ENCODE results near the gene RBM18. TPM values are rescaled to one million over a fixed set of nuclear protein-coding genes. Genes with fewer than 3 reads are reported as not detected.

The RBM18 gene
- total RNA-seq, 2 donors from 2014 or later: 21.5 TPM

DNA sequence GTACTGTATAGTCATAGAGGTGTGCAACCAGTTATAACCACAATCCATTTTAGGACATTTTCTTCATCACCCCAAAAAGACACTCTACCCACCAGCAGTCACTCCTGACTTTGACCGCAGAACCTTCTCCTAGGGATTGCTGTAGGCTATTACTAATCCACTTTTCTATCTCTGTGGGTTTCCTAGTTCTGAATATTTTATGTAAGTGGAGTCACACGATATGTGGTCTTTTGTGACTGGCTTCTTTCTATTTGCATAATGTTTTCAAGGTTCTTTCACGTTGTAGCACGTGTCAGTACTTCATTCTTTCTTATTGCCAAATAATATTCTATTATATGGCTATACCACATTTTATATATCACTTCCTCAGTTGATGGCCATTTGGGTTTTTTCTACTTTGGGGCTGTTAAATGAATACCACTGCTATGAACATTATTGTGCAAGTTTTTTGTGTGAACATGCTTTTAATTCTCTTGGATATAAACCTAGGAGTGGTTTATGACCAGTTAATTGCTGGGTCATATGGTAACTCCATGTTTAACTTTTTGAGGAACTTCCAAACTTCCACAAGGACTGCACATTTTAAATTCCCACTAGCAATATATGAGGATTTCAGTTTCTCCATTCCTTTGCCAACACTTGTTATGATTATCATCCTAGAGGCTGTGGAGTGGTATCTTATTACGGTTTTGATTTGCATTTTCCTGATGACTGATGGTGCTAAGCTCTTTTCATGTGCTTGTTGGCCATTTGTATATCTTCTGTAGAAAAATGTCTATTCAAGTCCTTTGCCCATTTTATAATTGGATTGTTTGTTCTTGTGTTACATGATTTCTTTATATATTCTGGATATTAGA is 37.8 kb upstream of the RBM18 start:
- no peak overlapping the region for H3K4me3 ChIP-seq
- TF ChIP-seq, protein P1, sequence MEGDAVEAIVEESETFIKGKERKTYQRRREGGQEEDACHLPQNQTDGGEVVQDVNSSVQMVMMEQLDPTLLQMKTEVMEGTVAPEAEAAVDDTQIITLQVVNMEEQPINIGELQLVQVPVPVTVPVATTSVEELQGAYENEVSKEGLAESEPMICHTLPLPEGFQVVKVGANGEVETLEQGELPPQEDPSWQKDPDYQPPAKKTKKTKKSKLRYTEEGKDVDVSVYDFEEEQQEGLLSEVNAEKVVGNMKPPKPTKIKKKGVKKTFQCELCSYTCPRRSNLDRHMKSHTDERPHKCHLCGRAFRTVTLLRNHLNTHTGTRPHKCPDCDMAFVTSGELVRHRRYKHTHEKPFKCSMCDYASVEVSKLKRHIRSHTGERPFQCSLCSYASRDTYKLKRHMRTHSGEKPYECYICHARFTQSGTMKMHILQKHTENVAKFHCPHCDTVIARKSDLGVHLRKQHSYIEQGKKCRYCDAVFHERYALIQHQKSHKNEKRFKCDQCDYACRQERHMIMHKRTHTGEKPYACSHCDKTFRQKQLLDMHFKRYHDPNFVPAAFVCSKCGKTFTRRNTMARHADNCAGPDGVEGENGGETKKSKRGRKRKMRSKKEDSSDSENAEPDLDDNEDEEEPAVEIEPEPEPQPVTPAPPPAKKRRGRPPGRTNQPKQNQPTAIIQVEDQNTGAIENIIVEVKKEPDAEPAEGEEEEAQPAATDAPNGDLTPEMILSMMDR (IDR thresholded peaks at IDR 0.05): no peak
- H3K4me1 ChIP-seq: no peaks in the 10 kb centered on the region
- H3K9me3 ChIP-seq: no peaks in the 10 kb centered on the region
- H3K9ac ChIP-seq (ENCODE audit: low read depth in 2 of 2, low read length in 2 of 2): no peak overlapping the region
- H3K27me3 ChIP-seq: no peaks in the 10 kb centered on the region
- H3K36me3 ChIP-seq: no peaks in the 10 kb centered on the region
- intact Hi-C loops (cut with DNase I): no loop called here
- H3K27ac ChIP-seq: no peak overlapping the region
- no peak for DNase-seq

GRCh38 chr9:122297512-122297911 is 32.9 kb upstream of the RBM18 start:
- Histone ChIP-seq H3K9ac (ENCODE audit: low read depth in 2 of 2, low read length in 2 of 2) (no peak overlapping the region), H3K4me1 (no peaks in the 10 kb centered on the region), H3K9me3 (no peaks in the 10 kb centered on the region), H3K27me3 (no peaks in the 10 kb centered on the region), H3K27ac (no peak overlapping the region), H3K36me3 (peaks cover 10% of the 10 kb centered on the region), H3K4me3 (no peak overlapping the region)
- intact Hi-C loops (cut with DNase I): no loop called here
- TF ChIP-seq, protein P1 (IDR thresholded peaks at IDR 0.05): no peak
- no peak for DNase-seq

DNA sequence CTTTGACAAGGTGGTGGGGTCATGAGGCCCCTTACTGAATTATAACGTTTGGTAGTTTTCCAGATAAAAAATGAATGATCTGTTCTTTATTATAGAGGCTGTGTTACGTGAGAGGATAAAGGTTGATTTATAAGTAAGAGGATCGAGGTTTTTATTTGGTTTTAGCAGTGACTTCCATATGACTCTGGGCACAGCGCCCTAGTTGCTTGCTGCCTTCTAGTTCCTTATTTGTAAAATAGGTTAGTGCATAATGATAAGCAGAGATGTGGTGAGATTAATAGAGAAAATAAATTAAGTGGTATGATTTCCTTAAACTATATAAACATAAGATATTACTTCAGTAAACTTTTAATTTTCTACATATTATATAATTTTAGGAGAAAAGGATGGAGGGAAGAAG is 29.9 kb upstream of the RBM18 start:
- intact Hi-C loops (cut with DNase I): no loop called here
- TF ChIP-seq, protein P1 (IDR thresholded peaks at IDR 0.05): no peak
- Histone ChIP-seq H3K4me3 (no peak overlapping the region), H3K4me1 (no peaks in the 10 kb centered on the region), H3K36me3 (peaks cover 11% of the 10 kb centered on the region), H3K27me3 (no peaks in the 10 kb centered on the region), H3K9ac (ENCODE audit: low read depth in 2 of 2, low read length in 2 of 2) (no peak overlapping the region), H3K27ac (no peak overlapping the region), H3K9me3 (no peaks in the 10 kb centered on the region)
- DNase-seq: no peak

GRCh38 chr9:122291458-122291857 is 26.8 kb upstream of the RBM18 start:
- no peak for DNase-seq

GRCh38 chr9:122287214-122287720 is 22.6 kb upstream of the RBM18 start:
- Histone ChIP-seq H3K27ac (no peak overlapping the region), H3K27me3 (no peaks in the 10 kb centered on the region), H3K4me3 (no peak overlapping the region), H3K9me3 (no peaks in the 10 kb centered on the region), H3K36me3 (no peaks in the 10 kb centered on the region), H3K4me1 (no peaks in the 10 kb centered on the region), H3K9ac (ENCODE audit: low read depth in 2 of 2, low read length in 2 of 2) (no peak overlapping the region)
- intact Hi-C loops (cut with DNase I): no loop called here
- DNase-seq: no peak
- TF ChIP-seq, protein P1 (IDR thresholded peaks at IDR 0.05): no peak

More at GRCh38 chr9:122291458-122291857, 26.8 kb upstream of the RBM18 start:
- H3K4me3 ChIP-seq: no peak overlapping the region
- no peaks in the 10 kb centered on the region for H3K27me3 ChIP-seq
- peaks cover 11% of the 10 kb centered on the region for H3K36me3 ChIP-seq
- no peaks in the 10 kb centered on the region for H3K9me3 ChIP-seq
- TF ChIP-seq, protein P1 (IDR thresholded peaks at IDR 0.05): no peak
- no peak overlapping the region for H3K27ac ChIP-seq
- no peak overlapping the region for H3K9ac ChIP-seq (ENCODE audit: low read depth in 2 of 2, low read length in 2 of 2)
- H3K4me1 ChIP-seq: no peaks in the 10 kb centered on the region
- intact Hi-C loops (cut with DNase I): no loop called here

Data from colonic mucosa (tissue), 4 donors.